Inflammatory macrophage (primary cell): ENCODE data around the gene C1orf159.

Experiments used
- DNase-seq, 2 donors: peaks; one replicate each; pipeline ENCODE4 v3.0.0-alpha.2; 2020 to 2022

Gene C1orf159

GRCh38 chr1:1051127-1051810 is 64.6 kb downstream of the C1orf159 start:
- DNase-seq, result no peak

- DNase-seq, result no peak
Observed at GRCh38 chr1:1050577-1051052, 65.3 kb downstream of the C1orf159 start.

GRCh38 chr1:1049318-1050165 is 66.3 kb downstream of the C1orf159 start:
- no peak for DNase-seq

- no peak for DNase-seq
Observed at GRCh38 chr1:1048765-1049164, 67.1 kb downstream of the C1orf159 start.

- no peak for DNase-seq
Observed at GRCh38 chr1:1047963-1048362, 67.9 kb downstream of the C1orf159 start.

- DNase-seq, result no peak
Observed at GRCh38 chr1:1047407-1047806, 68.5 kb downstream of the C1orf159 start.

- no peak for DNase-seq
Observed at GRCh38 chr1:1046767-1047166, 69.1 kb downstream of the C1orf159 start.

- DNase-seq, result no peak
Observed at GRCh38 chr1:1046243-1046642, 69.6 kb downstream of the C1orf159 start.

GRCh38 chr1:1045129-1045528 is 70.8 kb downstream of the C1orf159 start:
- no peak for DNase-seq

GRCh38 chr1:1044455-1045078 is 71.3 kb downstream of the C1orf159 start:
- no peak for DNase-seq

- DNase-seq, result no peak
Observed at GRCh38 chr1:1043921-1044320, 72.0 kb downstream of the C1orf159 start.

GRCh38 chr1:1043411-1043810 is 72.5 kb downstream of the C1orf159 start:
- DNase-seq, result no peak

GRCh38 chr1:1042835-1043234 is 73.1 kb downstream of the C1orf159 start:
- DNase-seq, result no peak

GRCh38 chr1:1041873-1042272 is 74.0 kb downstream of the C1orf159 start:
- DNase-seq, result no peak

GRCh38 chr1:1041092-1041523 is 74.8 kb downstream of the C1orf159 start:
- DNase-seq, result no peak

- peak; percentile 45 to 78 for DNase-seq
Observed at GRCh38 chr1:1040004-1040991, 75.6 kb downstream of the C1orf159 start.

GRCh38 chr1:1039145-1039910 is 76.6 kb downstream of the C1orf159 start:
- peak; percentile 41 to 72 for DNase-seq

GRCh38 chr1:1038694-1039093 is 77.2 kb downstream of the C1orf159 start:
- DNase-seq, result peak; percentile 68 to 86

GRCh38 chr1:1037366-1038327 is 78.2 kb downstream of the C1orf159 start:
- DNase-seq, result peak in 1 of 2 donors; percentile 34
